MM.1S (cell line): ENCODE measurements around the gene RBMS3.

ENCODE experiments used
- DNase-seq: peaks from one replicate; pipeline ENCODE4 v3.0.0-alpha.2; 2015
- H2AFZ ChIP-seq: fragments of 300-600 bp; sonication (generic); 2 replicates; pipeline ENCODE4 v1.6.0; 2016; ENCODE audit warnings: antibody characterized with exemption, low read length
- H3F3A ChIP-seq: fragments of 300-600 bp; sonication (generic); 2 replicates; pipeline ENCODE4 v1.6.1; 2016; ENCODE audit warnings: mild to moderate bottlenecking, antibody characterized with exemption, low read length, moderate library complexity, mixed read lengths; ENCODE audit not compliant: insufficient read depth
- H3K27ac ChIP-seq: fragments of 300-600 bp; sonication (generic); 2 replicates; pipeline ENCODE4 v1.5.1; 2016; ENCODE audit warnings: mild to moderate bottlenecking, low read length
- H3K27me3 ChIP-seq: fragments of 300-600 bp; sonication (generic); replicated peaks from 2 replicates; pipeline ENCODE4 v1.6.0; 2016; ENCODE audit warnings: low read length; ENCODE audit not compliant: insufficient read depth
- H3K36me3 ChIP-seq: fragments of 300-600 bp; sonication (generic); replicated peaks from 2 replicates; pipeline ENCODE4 v1.6.1; 2016; ENCODE audit warnings: mild to moderate bottlenecking, low read length, mixed read lengths; ENCODE audit not compliant: insufficient read depth
- H3K4me1 ChIP-seq: fragments of 300-600 bp; sonication (generic); 2 replicates; pipeline ENCODE4 v1.6.1; 2016; ENCODE audit warnings: low read length, mixed read lengths
- H3K4me2 ChIP-seq: fragments of 300-600 bp; sonication (generic); 2 replicates; pipeline ENCODE4 v1.6.0; 2016; ENCODE audit warnings: low read depth, low read length
- H3K4me3 ChIP-seq: fragments of 300-600 bp; sonication (generic); 2 replicates; pipeline ENCODE4 v1.5.1; 2016; ENCODE audit warnings: low read length, mixed read lengths
- H3K79me2 ChIP-seq: fragments of 300-600 bp; sonication (generic); 2 replicates; pipeline ENCODE4 v1.6.1; 2016; ENCODE audit warnings: mixed run types, low read length, mixed read lengths
- H3K9ac ChIP-seq: fragments of 300-600 bp; sonication (generic); 2 replicates; pipeline ENCODE4 v1.6.1; 2016; ENCODE audit warnings: low read length, mixed read lengths
- H3K9me2 ChIP-seq: fragments of 300-600 bp; sonication (generic); replicated peaks from 2 replicates; pipeline ENCODE4 v1.6.1; 2016; ENCODE audit warnings: mild to moderate bottlenecking, low read length, mixed read lengths; ENCODE audit not compliant: insufficient read depth
- H3K9me3 ChIP-seq: fragments of 300-600 bp; sonication (generic); replicated peaks from 2 replicates; pipeline ENCODE4 v1.6.1; 2016; ENCODE audit warnings: mild to moderate bottlenecking, low read length, mixed read lengths; ENCODE audit not compliant: insufficient read depth
- H4K20me1 ChIP-seq: fragments of 300-600 bp; sonication (generic); 2 replicates; pipeline ENCODE4 v1.6.1; 2016; ENCODE audit warnings: mild to moderate bottlenecking, low read length, moderate library complexity, mixed read lengths; ENCODE audit not compliant: insufficient read depth
- EZH2 ChIP-seq: fragments of 300-600 bp; sonication (generic); optimal IDR thresholded peaks from 2 replicates; pipeline ENCODE3; 2017; ENCODE audit warnings: low read depth, mild to moderate bottlenecking, antibody characterized with exemption, low read length, mixed read lengths
- EZH2phosphoT487 ChIP-seq: fragments of 300-600 bp; sonication (generic); IDR thresholded peaks from 2 replicates; pipeline ENCODE4 v1.6.1; 2018; ENCODE audit warnings: antibody characterized with exemption, low read length
- TF ChIP-seq, protein P1 (sequence below): fragments of 300-600 bp; sonication (generic); IDR thresholded peaks from 2 replicates; pipeline ENCODE4 v1.5.1; 2016; ENCODE audit warnings: antibody characterized with exemption, low read length, mixed read lengths

The RBMS3 gene

DNA sequence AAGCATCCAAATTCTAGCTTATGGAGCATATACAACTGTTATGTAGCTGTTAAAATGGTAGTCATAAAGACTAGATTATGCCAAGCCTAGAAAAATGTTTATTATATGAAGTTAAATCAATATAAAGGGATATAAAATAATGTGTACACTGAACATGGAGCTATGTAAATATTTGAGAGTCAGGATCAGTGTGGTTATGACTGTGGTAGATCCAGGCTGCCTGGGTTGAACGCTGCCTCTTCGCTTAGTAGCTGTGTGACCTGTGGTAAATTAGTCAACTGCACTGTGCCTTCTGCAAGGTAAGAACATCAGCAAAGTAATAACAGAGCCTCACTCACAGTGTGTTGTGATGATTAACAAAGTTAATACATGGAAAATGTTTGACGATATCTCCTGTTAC is 212.2 kb downstream of the RBMS3 start:
- H3K27me3 ChIP-seq = no peaks in the 10 kb centered on the region
- H3K36me3 ChIP-seq = no peaks in the 10 kb centered on the region
- no peaks in the 10 kb centered on the region for H3K9me3 ChIP-seq
- no peak overlapping the region for H2AFZ ChIP-seq
- H3K9ac ChIP-seq = no peak overlapping the region
- H3K4me3 ChIP-seq = no peak overlapping the region
- no peak overlapping the region for H3K27ac ChIP-seq
- no peak for DNase-seq
- no peaks in the 10 kb centered on the region for H3F3A ChIP-seq
- H3K4me2 ChIP-seq = no peak overlapping the region
- TF ChIP-seq EZH2phosphoT487 = no peak
- TF ChIP-seq, protein P1, sequence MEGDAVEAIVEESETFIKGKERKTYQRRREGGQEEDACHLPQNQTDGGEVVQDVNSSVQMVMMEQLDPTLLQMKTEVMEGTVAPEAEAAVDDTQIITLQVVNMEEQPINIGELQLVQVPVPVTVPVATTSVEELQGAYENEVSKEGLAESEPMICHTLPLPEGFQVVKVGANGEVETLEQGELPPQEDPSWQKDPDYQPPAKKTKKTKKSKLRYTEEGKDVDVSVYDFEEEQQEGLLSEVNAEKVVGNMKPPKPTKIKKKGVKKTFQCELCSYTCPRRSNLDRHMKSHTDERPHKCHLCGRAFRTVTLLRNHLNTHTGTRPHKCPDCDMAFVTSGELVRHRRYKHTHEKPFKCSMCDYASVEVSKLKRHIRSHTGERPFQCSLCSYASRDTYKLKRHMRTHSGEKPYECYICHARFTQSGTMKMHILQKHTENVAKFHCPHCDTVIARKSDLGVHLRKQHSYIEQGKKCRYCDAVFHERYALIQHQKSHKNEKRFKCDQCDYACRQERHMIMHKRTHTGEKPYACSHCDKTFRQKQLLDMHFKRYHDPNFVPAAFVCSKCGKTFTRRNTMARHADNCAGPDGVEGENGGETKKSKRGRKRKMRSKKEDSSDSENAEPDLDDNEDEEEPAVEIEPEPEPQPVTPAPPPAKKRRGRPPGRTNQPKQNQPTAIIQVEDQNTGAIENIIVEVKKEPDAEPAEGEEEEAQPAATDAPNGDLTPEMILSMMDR = no peak
- no peaks in the 10 kb centered on the region for H4K20me1 ChIP-seq
- H3K4me1 ChIP-seq = no peaks in the 10 kb centered on the region
- H3K9me2 ChIP-seq = no peaks in the 10 kb centered on the region
- H3K79me2 ChIP-seq = no peaks in the 10 kb centered on the region

DNA sequence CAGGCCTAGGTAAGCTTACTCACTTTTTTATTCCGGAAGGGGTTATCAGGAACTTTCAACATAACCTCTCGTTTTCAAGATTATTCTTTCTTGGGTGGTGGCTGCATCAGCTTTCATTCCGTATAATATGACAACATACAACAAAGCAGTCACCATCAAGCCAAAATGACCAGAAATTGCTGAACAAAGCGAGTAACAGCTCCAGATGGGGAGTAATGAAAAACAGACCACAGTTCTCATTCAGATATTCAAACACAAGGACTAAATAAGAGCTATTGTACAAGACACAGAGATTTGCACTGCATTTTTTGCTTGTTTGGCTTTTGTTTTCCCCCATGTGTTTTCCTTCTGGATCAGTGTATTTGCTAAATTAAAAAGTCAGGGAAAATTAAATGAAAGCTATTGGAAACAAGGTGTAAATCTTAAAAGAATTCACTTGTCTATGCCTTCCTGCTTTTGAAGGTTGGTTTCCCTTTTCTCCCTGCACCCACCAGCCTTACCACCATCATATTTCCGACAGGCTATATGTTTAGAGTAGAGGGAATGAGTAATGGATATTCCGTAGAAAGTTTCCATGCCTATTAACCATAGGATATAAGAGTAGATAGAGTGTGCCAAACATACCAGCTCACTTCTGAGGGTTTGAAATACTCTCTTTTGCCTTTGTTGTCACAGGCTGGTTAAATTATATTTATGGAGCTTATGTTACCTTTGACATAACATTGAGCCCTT is 213.6 kb downstream of the RBMS3 start:
- no peaks in the 10 kb centered on the region for H3K9me2 ChIP-seq
- H3K27ac ChIP-seq = no peak overlapping the region
- no peak overlapping the region for H3K4me3 ChIP-seq
- no peaks in the 10 kb centered on the region for H3K27me3 ChIP-seq
- H3K9ac ChIP-seq = no peak overlapping the region
- DNase-seq = no peak
- no peaks in the 10 kb centered on the region for H3F3A ChIP-seq
- TF ChIP-seq EZH2 (no peak), EZH2phosphoT487 (no peak)
- TF ChIP-seq, protein P1 = no peak
- no peaks in the 10 kb centered on the region for H3K9me3 ChIP-seq
- no peaks in the 10 kb centered on the region for H3K4me1 ChIP-seq
- H3K4me2 ChIP-seq = no peak overlapping the region
- H3K79me2 ChIP-seq = no peaks in the 10 kb centered on the region
- no peak overlapping the region for H2AFZ ChIP-seq
- no peaks in the 10 kb centered on the region for H4K20me1 ChIP-seq
- no peaks in the 10 kb centered on the region for H3K36me3 ChIP-seq

DNA sequence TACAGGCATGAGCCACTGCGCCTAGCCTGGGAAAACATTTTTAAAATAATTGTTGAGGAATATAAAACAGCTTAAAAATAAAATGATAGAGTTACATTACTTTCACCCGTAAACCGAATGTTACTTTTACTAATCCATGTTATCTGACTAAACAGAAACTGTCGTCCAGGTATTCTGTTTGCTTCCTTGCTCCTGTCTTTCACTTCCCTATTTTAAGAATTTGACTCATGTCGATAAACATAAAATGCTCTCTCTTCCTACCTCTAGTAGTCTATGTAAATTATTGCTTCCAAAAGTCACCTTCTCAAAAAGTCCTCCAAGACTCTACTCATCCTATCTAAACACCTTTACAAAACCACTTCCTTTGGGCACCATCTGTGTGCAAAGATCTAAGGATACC is 216.4 kb downstream of the RBMS3 start:
- H3K27me3 ChIP-seq = no peaks in the 10 kb centered on the region
- TF ChIP-seq, protein P1 = no peak
- TF ChIP-seq EZH2 (no peak), EZH2phosphoT487 (no peak)
- no peak overlapping the region for H2AFZ ChIP-seq
- H3F3A ChIP-seq = no peaks in the 10 kb centered on the region
- no peak overlapping the region for H3K4me3 ChIP-seq
- no peaks in the 10 kb centered on the region for H3K79me2 ChIP-seq
- no peaks in the 10 kb centered on the region for H4K20me1 ChIP-seq
- H3K27ac ChIP-seq = no peak overlapping the region
- H3K9ac ChIP-seq = no peak overlapping the region
- no peak overlapping the region for H3K4me2 ChIP-seq
- H3K9me3 ChIP-seq = no peaks in the 10 kb centered on the region
- no peaks in the 10 kb centered on the region for H3K9me2 ChIP-seq
- no peak for DNase-seq
- H3K36me3 ChIP-seq = no peaks in the 10 kb centered on the region
- H3K4me1 ChIP-seq = no peaks in the 10 kb centered on the region
